ENCODE measurements around the gene IFNL4.
"Not testable (repeated sequence)": the region's sequence is repeated elsewhere in the genome, so short reads cannot be mapped to it uniquely, and the experiment has no call there.

IFNL4 gene

DNA sequence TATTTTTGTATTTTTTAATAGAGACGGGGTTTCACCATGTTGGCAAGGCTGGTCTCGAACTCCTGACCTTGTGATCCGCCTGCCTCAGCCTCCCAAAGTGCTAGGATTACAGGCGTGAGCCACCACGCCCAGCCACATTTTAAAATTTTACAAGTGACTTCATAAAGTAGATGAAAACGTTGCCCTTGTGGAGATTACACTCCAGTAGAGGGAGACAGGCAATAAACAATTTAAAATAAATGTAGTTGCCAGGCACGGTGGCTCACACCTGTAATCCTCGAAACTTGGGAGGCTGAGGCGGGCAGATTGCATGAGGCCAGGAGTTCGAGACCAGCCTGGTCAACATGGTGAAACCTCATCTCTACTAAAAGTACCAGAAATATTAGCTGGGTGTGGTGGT is 29.5 kb downstream of the IFNL4 start:
- DNase-seq (ENCODE audit: low read depth) = not testable (repeated sequence)

- no peak for DNase-seq (ENCODE audit: low read depth)
These were observed 30.2 kb downstream of the IFNL4 start for GRCh38 chr19:39218230-39219007.

- no peak for DNase-seq (ENCODE audit: low read depth)
These were observed 31.6 kb downstream of the IFNL4 start for GRCh38 chr19:39217094-39217493.

GRCh38 chr19:39215323-39215722 is 33.3 kb downstream of the IFNL4 start:
- not testable (repeated sequence) for DNase-seq (ENCODE audit: low read depth)

DNA sequence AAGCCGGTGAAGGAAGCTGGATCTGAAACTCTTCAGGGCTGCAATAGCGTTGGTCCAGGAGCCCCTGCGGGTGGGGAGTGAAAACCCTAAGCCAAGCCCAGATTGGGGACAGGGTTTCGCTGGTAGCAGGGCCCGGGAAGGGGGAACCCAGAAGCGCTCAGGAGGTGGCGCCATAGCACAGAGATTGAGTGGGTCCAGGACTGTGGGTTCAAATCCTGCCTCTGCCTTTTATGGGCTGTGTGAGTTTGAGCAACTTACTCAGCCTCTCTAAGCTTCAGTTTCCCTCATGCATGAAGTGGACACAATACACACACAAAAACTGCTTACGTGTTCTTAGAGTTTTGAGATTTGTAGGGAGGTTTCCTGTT is 36.3 kb downstream of the IFNL4 start:
- no peak for DNase-seq (ENCODE audit: low read depth)

- no peak for DNase-seq (ENCODE audit: low read depth)
These were observed 36.8 kb downstream of the IFNL4 start for GRCh38 chr19:39211731-39212374.

DNA sequence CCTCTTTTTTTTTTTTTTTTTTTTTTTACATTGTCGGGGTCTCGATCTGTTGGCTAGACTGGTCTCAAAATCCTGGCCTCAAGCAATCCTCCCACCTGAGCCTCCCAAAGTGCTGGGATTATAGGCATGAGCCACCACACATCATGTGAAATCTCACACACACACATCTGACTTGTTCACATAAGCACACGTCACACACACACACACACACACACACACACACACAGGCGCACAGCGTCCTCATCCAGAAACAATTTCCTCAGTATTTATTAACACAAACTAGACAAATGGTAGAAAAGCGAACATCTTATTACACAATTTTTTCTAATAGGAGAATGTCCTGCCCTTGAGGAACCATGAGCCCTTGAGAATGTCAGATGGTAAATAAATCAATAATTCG is 39.5 kb downstream of the IFNL4 start:
- no peak for DNase-seq (ENCODE audit: low read depth)

GRCh38 chr19:39208175-39208795 is 40.4 kb downstream of the IFNL4 start:
- no peak for DNase-seq (ENCODE audit: low read depth)

- no peak for DNase-seq (ENCODE audit: low read depth)
These were observed 41.3 kb downstream of the IFNL4 start for GRCh38 chr19:39207293-39207836.

- DNase-seq (ENCODE audit: low read depth) = no peak
These were observed 42.5 kb downstream of the IFNL4 start for GRCh38 chr19:39206122-39206521.

DNA sequence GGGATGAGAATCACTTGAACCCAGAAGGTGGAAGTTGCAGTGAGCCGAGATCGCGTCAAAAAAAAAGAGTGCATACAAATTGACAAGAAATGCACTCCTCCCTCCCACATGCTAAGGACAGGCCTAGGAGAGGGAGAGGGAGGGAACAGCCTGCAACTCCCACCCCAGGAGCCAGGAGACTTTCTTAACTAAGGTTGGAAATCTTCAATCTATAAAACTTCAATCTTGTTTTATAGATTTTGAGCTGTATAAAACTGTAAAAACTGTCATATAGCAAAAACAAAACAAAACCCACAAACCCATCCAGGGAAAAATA is 43.2 kb downstream of the IFNL4 start:
- no peak for DNase-seq (ENCODE audit: low read depth)

DNA sequence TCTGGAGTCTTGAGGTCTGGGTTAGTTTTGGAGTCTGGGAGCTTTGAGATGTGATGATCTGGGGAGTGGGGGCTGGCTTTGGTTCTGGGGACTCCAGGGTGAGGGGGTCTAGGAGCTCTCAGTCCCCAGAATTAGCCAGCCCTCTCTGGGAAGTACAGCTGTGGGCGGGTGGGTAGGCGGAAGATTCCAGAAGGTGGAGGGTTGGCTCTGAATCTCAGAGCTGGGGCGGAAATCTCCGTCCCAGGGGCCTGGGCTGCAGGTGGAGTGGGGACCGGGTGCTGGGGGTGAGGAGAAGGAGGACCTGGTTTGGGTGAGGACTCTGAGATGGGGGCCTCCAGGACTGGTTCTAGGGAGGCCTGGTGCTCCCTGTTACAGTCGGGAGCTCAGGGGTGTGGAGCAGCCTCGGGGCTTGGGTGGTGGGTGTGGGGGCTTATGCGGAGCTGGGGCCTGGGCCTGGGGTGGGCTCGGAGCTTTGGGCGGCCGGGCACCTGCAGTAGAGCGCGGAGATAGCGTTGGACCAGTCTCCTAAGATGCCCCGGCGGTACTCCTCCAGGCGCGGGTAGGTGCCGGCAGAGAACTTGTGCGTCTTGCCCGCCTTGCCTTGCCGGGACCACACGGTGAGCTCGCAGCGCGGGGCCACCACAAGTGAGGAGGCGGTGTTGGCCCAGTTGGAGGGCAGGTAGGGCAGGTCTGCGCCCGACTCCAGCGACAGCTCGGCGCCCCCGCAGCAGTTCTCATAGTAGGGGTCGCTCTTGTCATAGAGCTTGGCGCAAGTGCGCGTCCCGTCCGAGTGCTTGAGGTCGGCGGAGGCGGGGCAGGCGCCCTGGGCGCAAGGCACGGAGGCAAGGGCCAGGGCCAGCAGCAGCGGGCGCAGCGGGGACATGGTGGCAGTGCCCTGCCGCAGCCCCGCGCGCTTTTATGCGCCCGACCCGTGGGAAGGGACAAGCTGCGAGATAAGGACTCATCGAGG is 45.0 kb downstream of the IFNL4 start, which contains the start of gene SYCN:
Gene SYCN (minus strand): TSS at position 892 of the 970 bp plus-strand sequence. CDS start 9 bp downstream, at position 883.
- no peak for DNase-seq (ENCODE audit: low read depth)

DNA sequence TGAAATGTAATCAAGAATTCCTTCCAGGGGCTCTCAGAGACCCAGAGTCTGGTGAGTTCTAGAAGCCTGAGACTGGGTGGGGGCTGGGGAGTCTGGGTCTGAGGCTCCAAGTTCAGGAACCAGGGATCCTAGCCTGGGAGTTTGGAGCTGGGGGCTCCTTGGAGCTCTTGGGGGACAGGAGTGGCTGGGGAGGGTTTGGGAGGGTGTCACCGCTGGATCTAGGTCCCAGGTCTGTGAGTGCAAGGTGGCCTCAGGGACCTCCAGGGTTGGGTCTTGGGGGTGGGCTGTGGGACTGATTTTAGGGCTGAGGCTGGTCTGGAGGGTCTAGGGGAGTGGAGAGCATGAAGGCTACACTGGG is 45.7 kb downstream of the IFNL4 start:
- DNase-seq (ENCODE audit: low read depth) = no peak

GRCh38 chr19:39200803-39201115 is 47.9 kb downstream of the IFNL4 start:
- no peak for DNase-seq (ENCODE audit: low read depth)

DNA sequence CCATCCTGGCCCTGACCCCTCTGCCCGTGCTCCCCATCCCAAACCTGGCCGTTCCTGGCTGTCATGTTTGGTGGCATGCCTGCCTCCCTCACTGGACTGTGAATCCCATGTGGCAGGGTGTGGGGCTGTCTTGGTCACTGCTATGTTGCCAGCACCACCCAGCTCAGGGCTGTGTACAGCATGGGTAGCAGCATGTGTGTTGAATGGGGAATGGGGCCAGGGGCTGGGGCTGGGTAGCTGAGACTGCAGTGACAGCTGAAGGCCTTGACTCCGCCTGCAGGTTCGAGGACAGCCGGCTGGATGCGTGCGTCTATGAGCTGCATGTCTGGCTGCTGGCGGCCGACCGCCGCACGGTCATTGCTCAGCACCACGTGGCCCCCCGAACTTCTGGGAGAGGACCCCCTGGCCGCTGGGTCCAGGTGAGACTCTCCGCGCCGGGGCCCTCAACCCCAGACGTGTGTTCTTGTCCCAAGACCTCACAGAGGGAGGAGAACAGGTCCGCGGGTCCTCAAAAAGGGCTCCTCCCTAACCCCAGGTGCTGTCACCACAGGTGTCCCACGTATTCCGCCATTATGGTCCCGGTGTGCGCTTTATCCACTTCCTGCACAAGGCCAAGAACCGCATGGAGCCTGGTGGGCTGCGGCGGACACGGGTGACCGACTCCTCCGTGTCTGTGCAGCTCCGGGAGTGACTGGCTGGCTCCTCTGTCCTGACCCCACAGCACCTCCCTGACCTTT is 48.4 kb downstream of the IFNL4 start:
- DNase-seq (ENCODE audit: low read depth) = no peak

DNA sequence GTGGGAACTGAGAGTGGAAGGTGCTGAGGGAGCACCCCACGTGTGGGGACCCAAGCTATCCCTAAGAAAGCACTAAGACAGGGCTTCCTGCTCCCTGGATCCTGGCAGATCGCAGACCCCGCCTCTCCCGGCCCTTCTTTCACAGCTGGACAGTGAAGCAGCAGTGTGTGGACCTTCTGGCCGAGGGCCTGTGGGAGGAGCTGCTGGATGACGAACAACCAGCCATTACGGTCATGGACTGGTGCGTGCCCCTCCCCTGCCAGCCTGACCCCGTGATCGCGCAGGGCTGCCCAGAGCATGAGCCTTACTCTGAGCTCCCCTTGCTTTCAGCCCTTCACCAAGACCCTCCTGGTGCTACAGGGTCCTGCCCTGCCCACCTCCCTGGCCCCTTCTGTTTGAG is 49.6 kb downstream of the IFNL4 start:
- DNase-seq (ENCODE audit: low read depth) = peak; percentile 15

- DNase-seq (ENCODE audit: low read depth) = no peak
These were observed 50.8 kb downstream of the IFNL4 start for GRCh38 chr19:39197808-39198207.

- DNase-seq (ENCODE audit: low read depth) = no peak
These were observed 51.6 kb downstream of the IFNL4 start, which contains the start of gene NCCRP1 for GRCh38 chr19:39196860-39197562. Gene NCCRP1, plus strand, starts transcription at chr19:39196964. Its CDS starts 19 bp downstream, at chr19:39196983.

- DNase-seq (ENCODE audit: low read depth) = no peak
These were observed 52.3 kb downstream of the IFNL4 start for GRCh38 chr19:39196320-39196719.

Data from GM04504 (cell line).